NOMO-1 (cell line): ENCODE data around the gene LIX1.
A peak's percentile ranks its signal among the peaks of the same experiment; 100 is the strongest.
"Not testable (repeated sequence)": the region's sequence is repeated elsewhere in the genome, so short reads cannot be mapped to it uniquely, and the experiment has no call there.

ENCODE experiments used
- DNase-seq, 2 experiments: peaks; one replicate each; lab custom pipeline; 2025; ENCODE audit not compliant: unreplicated experiment in 2 of 2; lab: John Stamatoyannopoulos, UW

The LIX1 gene

GRCh38 chr5:97105501-97106215, 36.8 kb downstream of the LIX1 start:
- DNase-seq = no peak

- DNase-seq = no peak
These were observed 40.4 kb downstream of the LIX1 start for GRCh38 chr5:97102010-97102470.

GRCh38 chr5:97101189-97101910, 41.1 kb downstream of the LIX1 start:
- no peak for DNase-seq

GRCh38 chr5:97100476-97100875, 41.9 kb downstream of the LIX1 start:
- no peak for DNase-seq

GRCh38 chr5:97098922-97099321, 43.5 kb downstream of the LIX1 start:
- no peak for DNase-seq

- DNase-seq = peak; percentile 78 to 87
These were observed 44.8 kb downstream of the LIX1 start for GRCh38 chr5:97097326-97098230.

GRCh38 chr5:97096846-97097245, 45.6 kb downstream of the LIX1 start:
- DNase-seq = no peak

- DNase-seq = no peak
These were observed 46.2 kb downstream of the LIX1 start for GRCh38 chr5:97096191-97096590.

GRCh38 chr5:97095318-97095732, 47.1 kb downstream of the LIX1 start:
- DNase-seq = no peak

GRCh38 chr5:97094579-97095317, 47.7 kb downstream of the LIX1 start:
- no peak for DNase-seq

GRCh38 chr5:97093193-97093592, 49.2 kb downstream of the LIX1 start:
- no peak for DNase-seq

- no peak for DNase-seq
These were observed 51.5 kb downstream of the LIX1 start for GRCh38 chr5:97090944-97091343.

GRCh38 chr5:97089149-97089801, 53.1 kb downstream of the LIX1 start:
- DNase-seq = no peak

GRCh38 chr5:97088774-97089148, 53.6 kb downstream of the LIX1 start:
- no peak for DNase-seq

GRCh38 chr5:97087138-97087537, 55.3 kb downstream of the LIX1 start:
- no peak for DNase-seq

- peak; percentile 64 to 66 for DNase-seq
These were observed 56.8 kb downstream of the LIX1 start for GRCh38 chr5:97085459-97086181.

- DNase-seq = not testable (repeated sequence)
These were observed 57.5 kb downstream of the LIX1 start for GRCh38 chr5:97084782-97085458.

- DNase-seq = peak; percentile 49 to 66
These were observed 63.3 kb downstream of the LIX1 start for GRCh38 chr5:97078958-97079743.
